ENCODE data around the gene PRAMEF18. TPM values are rescaled to one million over a fixed set of nuclear protein-coding genes. Genes with fewer than 3 reads are reported as not detected.
"Not testable (repeated sequence)": the region's sequence is repeated elsewhere in the genome, so short reads cannot be mapped to it uniquely, and the experiment has no call there.

Gene PRAMEF18
- total RNA-seq, 2 donors from 2014 or later: not detected

DNA sequence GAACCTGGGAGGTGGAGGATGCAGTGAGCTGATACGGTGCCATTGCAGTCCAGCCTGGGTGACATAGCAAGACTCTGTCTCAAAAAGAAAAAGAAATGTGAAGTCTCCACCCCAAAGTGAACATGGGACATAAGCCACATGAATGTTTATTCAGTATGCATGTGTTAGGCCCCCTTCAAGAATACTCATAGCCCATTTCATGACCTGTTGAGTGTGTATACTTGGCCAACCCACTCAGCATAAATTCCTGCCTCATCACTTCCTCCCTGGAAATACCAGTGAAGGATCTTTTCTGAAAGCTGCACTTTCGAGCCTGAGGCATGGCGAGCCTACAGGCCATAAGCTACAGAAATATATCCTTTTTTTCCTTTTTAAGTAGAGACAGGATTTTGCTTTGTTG is 6.8 kb downstream of the PRAMEF18 start:
- DNase-seq (ENCODE audit: low spot score); intact Hi-C loops (cut with DNase I): not testable (repeated sequence)

DNA sequence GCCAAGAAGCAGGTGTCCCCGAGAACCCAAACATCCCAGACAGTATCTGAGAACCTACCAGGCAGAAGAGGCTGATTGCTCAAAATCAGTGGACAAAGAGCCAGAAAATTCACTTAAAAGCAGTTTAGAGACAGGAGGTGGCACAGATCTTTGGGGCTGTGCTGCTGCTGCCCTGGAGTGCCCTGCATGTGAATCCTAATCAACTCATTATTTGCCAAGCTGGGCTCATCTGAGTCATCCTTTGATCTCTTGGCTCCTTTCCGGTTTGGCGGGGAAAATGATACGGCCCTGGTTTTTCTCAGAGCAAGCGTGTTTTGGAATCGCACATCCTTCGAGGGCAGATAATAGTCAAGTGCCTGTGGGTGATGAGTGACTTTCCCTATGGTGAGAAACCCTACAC is 9.3 kb downstream of the PRAMEF18 start:
- intact Hi-C loops (cut with DNase I); DNase-seq (ENCODE audit: low spot score): not testable (repeated sequence)

DNA sequence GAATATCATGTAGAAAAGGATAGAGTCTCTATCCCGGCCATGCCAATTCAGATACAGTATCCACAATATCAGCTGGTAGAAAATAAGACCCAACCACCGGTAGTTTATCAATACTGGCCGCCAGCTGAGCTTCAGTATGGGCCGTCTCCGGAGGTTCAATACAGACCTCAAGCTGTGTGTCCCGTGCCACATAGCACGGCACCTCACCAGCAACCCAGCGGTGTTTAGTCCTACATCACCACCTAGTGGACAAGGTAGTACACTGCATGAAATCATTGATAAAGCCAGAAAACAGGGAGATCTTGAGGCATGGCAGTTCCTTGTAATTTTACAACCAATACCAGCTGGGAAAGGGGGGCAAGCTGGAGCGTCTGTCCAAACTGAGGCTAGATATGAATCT is 17.2 kb downstream of the PRAMEF18 start:
- DNase-seq (ENCODE audit: low spot score); intact Hi-C loops (cut with DNase I): not testable (repeated sequence)

DNA sequence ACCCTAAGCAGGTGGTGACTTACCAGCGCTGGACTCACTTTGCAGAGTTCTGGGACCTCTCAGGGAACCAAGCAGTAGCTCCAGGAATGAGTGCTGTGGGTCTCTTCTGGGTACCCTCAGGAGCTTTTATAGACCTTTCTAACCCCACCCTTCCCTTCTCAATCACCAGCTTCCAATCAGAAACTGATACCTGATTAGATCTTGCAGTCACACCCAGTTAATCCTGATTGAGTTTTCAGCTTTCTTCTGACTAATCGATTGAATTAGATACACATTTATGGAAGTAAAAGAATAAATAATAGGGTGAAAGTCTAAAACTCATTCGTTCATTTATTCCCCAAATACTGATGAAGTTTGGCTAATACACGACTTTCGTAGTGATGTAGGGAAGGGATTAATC is 24.6 kb downstream of the PRAMEF18 start, which contains the start of gene PRAMEF13:
Gene PRAMEF13 (minus strand): TSS at position 101 of the 400 bp plus-strand sequence. CDS start 1,820 bp downstream, outside the sequence.
- DNase-seq (ENCODE audit: low spot score); intact Hi-C loops (cut with DNase I): not testable (repeated sequence)

Other genes starting within 250 kb of the PRAMEF18 start
- gene PRAMEF27, start 169.6 kb downstream of the PRAMEF18 start, total RNA-seq: not detected
- gene HNRNPCL3, start 165.4 kb downstream of the PRAMEF18 start, total RNA-seq: not detected
- gene PRAMEF25, start 155.4 kb downstream of the PRAMEF18 start, total RNA-seq: not detected
- gene HNRNPCL2, start 109.3 kb downstream of the PRAMEF18 start, total RNA-seq: not detected
- gene PRAMEF26, start 70.1 kb downstream of the PRAMEF18 start, total RNA-seq: not detected
- gene HNRNPCL4, start 60.5 kb downstream of the PRAMEF18 start, total RNA-seq: not detected
- gene PRAMEF9, start 54.3 kb downstream of the PRAMEF18 start, total RNA-seq: not detected
- not detected for gene PRAMEF13, start 24.7 kb downstream of the PRAMEF18 start, total RNA-seq
- gene PRAMEF5, start 28.0 kb upstream of the PRAMEF18 start, total RNA-seq: not detected
- gene PRAMEF8, start 59.0 kb upstream of the PRAMEF18 start, total RNA-seq: not detected
- not detected for gene PRAMEF33, start 77.4 kb upstream of the PRAMEF18 start, total RNA-seq
- gene PRAMEF15, start 89.4 kb upstream of the PRAMEF18 start, total RNA-seq: not detected
- gene PRAMEF14, start 121.0 kb upstream of the PRAMEF18 start, total RNA-seq: not detected
- gene PRAMEF19, start 145.8 kb upstream of the PRAMEF18 start, total RNA-seq: not detected
- not detected for gene PRAMEF17, start 163.5 kb upstream of the PRAMEF18 start, total RNA-seq
- not detected for gene PRAMEF20, start 184.3 kb upstream of the PRAMEF18 start, total RNA-seq